ENCODE results near the gene STAP1. TPM values are rescaled to one million over a fixed set of nuclear protein-coding genes. Genes with fewer than 3 reads are reported as not detected.

The STAP1 gene
- total RNA-seq, 2 experiments from 2014 or later: 2.7 to 3.6 TPM

DNA sequence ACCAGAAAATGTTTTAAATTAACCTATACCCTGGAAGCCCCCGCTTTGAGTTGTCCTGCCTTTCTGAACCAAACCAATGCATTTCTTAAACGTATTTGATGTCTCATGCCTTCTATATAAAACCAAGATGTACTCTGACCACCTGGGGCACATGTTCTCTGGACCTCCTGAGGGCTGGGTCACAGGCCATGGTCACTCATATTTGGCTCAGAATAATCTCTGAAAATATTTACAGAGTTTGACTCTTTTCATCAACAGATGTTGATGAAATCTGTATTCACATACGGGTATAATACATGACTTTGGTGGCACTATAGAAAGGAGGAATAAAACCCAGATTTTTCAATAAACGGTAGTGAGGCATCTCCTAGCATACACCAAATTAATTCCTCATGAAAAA lies 55.7 kb downstream of the STAP1 start:
- TF ChIP-seq, protein P1, sequence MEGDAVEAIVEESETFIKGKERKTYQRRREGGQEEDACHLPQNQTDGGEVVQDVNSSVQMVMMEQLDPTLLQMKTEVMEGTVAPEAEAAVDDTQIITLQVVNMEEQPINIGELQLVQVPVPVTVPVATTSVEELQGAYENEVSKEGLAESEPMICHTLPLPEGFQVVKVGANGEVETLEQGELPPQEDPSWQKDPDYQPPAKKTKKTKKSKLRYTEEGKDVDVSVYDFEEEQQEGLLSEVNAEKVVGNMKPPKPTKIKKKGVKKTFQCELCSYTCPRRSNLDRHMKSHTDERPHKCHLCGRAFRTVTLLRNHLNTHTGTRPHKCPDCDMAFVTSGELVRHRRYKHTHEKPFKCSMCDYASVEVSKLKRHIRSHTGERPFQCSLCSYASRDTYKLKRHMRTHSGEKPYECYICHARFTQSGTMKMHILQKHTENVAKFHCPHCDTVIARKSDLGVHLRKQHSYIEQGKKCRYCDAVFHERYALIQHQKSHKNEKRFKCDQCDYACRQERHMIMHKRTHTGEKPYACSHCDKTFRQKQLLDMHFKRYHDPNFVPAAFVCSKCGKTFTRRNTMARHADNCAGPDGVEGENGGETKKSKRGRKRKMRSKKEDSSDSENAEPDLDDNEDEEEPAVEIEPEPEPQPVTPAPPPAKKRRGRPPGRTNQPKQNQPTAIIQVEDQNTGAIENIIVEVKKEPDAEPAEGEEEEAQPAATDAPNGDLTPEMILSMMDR (IDR thresholded peaks at IDR 0.05): no peak
- no peak overlapping the region for H3K27ac ChIP-seq (ENCODE audit: low read depth in 1 of 2, low read length in 2 of 2)
- H3K9me3 ChIP-seq (ENCODE audit: control insufficient read depth in 1 of 2, insufficient read depth in 1 of 2, low read length in 2 of 2): peaks cover 0 to 4% of the 10 kb centered on the region in 2 experiments
- H3K36me3 Mint-ChIP-seq (ENCODE audit: low read depth): peaks cover 74% of the 10 kb centered on the region
- peaks cover 10% of the 10 kb centered on the region for H3K36me3 ChIP-seq (ENCODE audit: insufficient read depth, low read length)
- intact Hi-C loops (cut with DNase I, micrococcal nuclease): no loop called here
- no peak overlapping the region for H3K4me3 Mint-ChIP-seq
- POLR2A ChIA-PET: no interaction called here
- H3K27me3 ChIP-seq (ENCODE audit: control insufficient read depth in 1 of 2, insufficient read depth in 2 of 2, low read length in 2 of 2): no peaks in the 10 kb centered on the region
- H3K4me3 ChIP-seq (ENCODE audit: low read length): no peak overlapping the region
- H3K4me1 Mint-ChIP-seq (ENCODE audit: low read depth): no peaks in the 10 kb centered on the region
- CTCF ChIA-PET: no interaction called here
- ATAC-seq (ENCODE audit: poor library complexity): no peak
- DNase-seq: no peak
- H3K27me3 Mint-ChIP-seq: no peaks in the 10 kb centered on the region
- H3K9me3 Mint-ChIP-seq: peaks cover 26% of the 10 kb centered on the region
- H3K27ac Mint-ChIP-seq: no peak overlapping the region
- no peaks in the 10 kb centered on the region for H3K4me1 ChIP-seq (ENCODE audit: insufficient read depth, low read length)

DNA sequence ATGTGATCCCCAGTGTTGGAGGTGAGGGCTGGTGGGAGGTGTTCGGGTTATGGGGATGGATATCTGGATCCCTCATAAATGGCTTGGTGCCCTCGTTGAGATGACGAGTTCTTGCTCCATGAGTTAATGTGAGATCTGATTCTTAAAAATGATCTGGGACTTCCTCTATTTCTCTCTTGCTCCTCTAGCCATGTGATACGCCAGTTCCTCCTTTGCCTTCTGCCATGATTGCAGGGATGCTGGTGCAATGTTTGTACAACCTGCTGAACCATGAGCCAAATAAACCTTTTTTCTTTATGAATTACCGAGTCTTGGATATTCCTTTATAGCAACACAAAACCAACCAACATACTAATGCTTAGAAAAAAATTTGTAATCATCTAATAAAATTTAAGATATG lies 56.6 kb downstream of the STAP1 start:
- ChIA-PET POLR2A (interaction anchor here (1.2 kb wide), 1 partner anchor 69 kb away, joined by 4 read pairs; the partner anchor contains the start of gene CENPC), CTCF (no interaction called here)
- intact Hi-C loops (cut with DNase I, micrococcal nuclease): no loop called here
- Histone ChIP-seq H3K36me3 (ENCODE audit: insufficient read depth, low read length) (peaks cover 12% of the 10 kb centered on the region), H3K4me1 (ENCODE audit: insufficient read depth, low read length) (no peaks in the 10 kb centered on the region), H3K9me3 (ENCODE audit: control insufficient read depth in 1 of 2, insufficient read depth in 1 of 2, low read length in 2 of 2) (peaks cover 0 to under 1% of the 10 kb centered on the region in 2 experiments), H3K27me3 (ENCODE audit: control insufficient read depth in 1 of 2, insufficient read depth in 2 of 2, low read length in 2 of 2) (no peaks in the 10 kb centered on the region), H3K4me3 (ENCODE audit: low read length) (no peak overlapping the region), H3K27ac (ENCODE audit: low read depth in 1 of 2, low read length in 2 of 2) (no peak overlapping the region)
- H3K27ac Mint-ChIP-seq: no peak overlapping the region
- H3K27me3 Mint-ChIP-seq: no peaks in the 10 kb centered on the region
- H3K4me1 Mint-ChIP-seq (ENCODE audit: low read depth): no peaks in the 10 kb centered on the region
- no peak for DNase-seq
- peaks cover 22% of the 10 kb centered on the region for H3K9me3 Mint-ChIP-seq
- ATAC-seq (ENCODE audit: poor library complexity): no peak
- peaks cover 75% of the 10 kb centered on the region for H3K36me3 Mint-ChIP-seq (ENCODE audit: low read depth)
- H3K4me3 Mint-ChIP-seq: no peak overlapping the region
- TF ChIP-seq, protein P1 (IDR thresholded peaks at IDR 0.05): no peak

- Mint-ChIP-seq H3K27ac (no peak overlapping the region), H3K36me3 (ENCODE audit: low read depth) (peaks cover 82% of the 10 kb centered on the region)
These were observed 58.0 kb downstream of the STAP1 start for GRCh38 chr4:67616478-67616877.

More at GRCh38 chr4:67616478-67616877, 58.0 kb downstream of the STAP1 start:
- CTCF ChIA-PET: no interaction called here
- peaks cover 19% of the 10 kb centered on the region for H3K36me3 ChIP-seq (ENCODE audit: insufficient read depth, low read length)
- POLR2A ChIA-PET: no interaction called here
- intact Hi-C loops (cut with DNase I, micrococcal nuclease): no loop called here
- H3K4me1 ChIP-seq (ENCODE audit: insufficient read depth, low read length): no peaks in the 10 kb centered on the region
- H3K9me3 ChIP-seq (ENCODE audit: control insufficient read depth in 1 of 2, insufficient read depth in 1 of 2, low read length in 2 of 2): no peaks in the 10 kb centered on the region
- Mint-ChIP-seq H3K9me3 (peaks cover 21% of the 10 kb centered on the region), H3K27me3 (no peaks in the 10 kb centered on the region), H3K4me3 (no peak overlapping the region), H3K4me1 (ENCODE audit: low read depth) (no peaks in the 10 kb centered on the region)
- H3K27me3 ChIP-seq (ENCODE audit: control insufficient read depth in 1 of 2, insufficient read depth in 2 of 2, low read length in 2 of 2): no peaks in the 10 kb centered on the region
- ATAC-seq (ENCODE audit: poor library complexity) (no peak), DNase-seq (no peak)
- no peak overlapping the region for H3K4me3 ChIP-seq (ENCODE audit: low read length)
- H3K27ac ChIP-seq (ENCODE audit: low read depth in 1 of 2, low read length in 2 of 2): no peak overlapping the region
- TF ChIP-seq, protein P1 (IDR thresholded peaks at IDR 0.05): no peak

Data from CD4-positive, alpha-beta T cell (primary cell).